Keratinocyte (primary cell): ENCODE results near the gene RASEF. TPM values are rescaled to one million over a fixed set of nuclear protein-coding genes. Genes with fewer than 3 reads are reported as not detected.

ENCODE experiments used
- DNase-seq: peaks from one replicate; pipeline ENCODE4 v3.0.0-alpha.2; 2011; ENCODE audit warnings: low read depth, missing footprints, low spot score
- FAIRE-seq: peaks from 2 replicates; lab custom pipeline; 2011; peaks lifted over from hg19 to GRCh38; lab: Jason Lieb, UNC
- H2AFZ ChIP-seq: 2 replicates; pipeline ENCODE4 v1.6.0; 2012; ENCODE audit warnings: low read length, control low read depth, inconsistent platforms; ENCODE audit not compliant: control insufficient read depth
- H3K27ac ChIP-seq: 2 replicates; pipeline ENCODE4 v1.5.1; 2011; ENCODE audit warnings: low read length; ENCODE audit not compliant: control insufficient read depth, insufficient read depth
- H3K27me3 ChIP-seq: 3 replicates; pipeline ENCODE4 v1.6.0; 2011; ENCODE audit warnings: low read length; ENCODE audit not compliant: control insufficient read depth, insufficient read depth; ENCODE audit errors: extremely low read depth
- H3K36me3 ChIP-seq, 2 experiments: 2 replicates in 1 of 2; 3 replicates in 1 of 2; pipeline ENCODE4 v1.5.1; 2011; ENCODE audit warnings: low read length in 2 of 2, mild to moderate bottlenecking in 1 of 2; ENCODE audit not compliant: control insufficient read depth in 2 of 2, insufficient read depth in 2 of 2; ENCODE audit errors: extremely low read depth in 1 of 2
- H3K4me1 ChIP-seq: 3 replicates; pipeline ENCODE4 v1.5.1; 2011; ENCODE audit warnings: low read length; ENCODE audit not compliant: control insufficient read depth, insufficient read depth; ENCODE audit errors: extremely low read depth
- H3K4me2 ChIP-seq: 3 replicates; pipeline ENCODE4 v1.6.0; 2011; ENCODE audit warnings: low read depth, low read length; ENCODE audit not compliant: control insufficient read depth, insufficient read depth; ENCODE audit errors: extremely low read depth
- H3K4me3 ChIP-seq, 3 experiments: fragments of 200-600 bp in 1 of 3; sonication (generic) in 1 of 3; 2 replicates in 2 of 3; 3 replicates in 1 of 3; pipeline ENCODE4 v1.5.1; 2011 to 2016; ENCODE audit warnings: low read length in 3 of 3, mild to moderate bottlenecking in 3 of 3, control low read depth in 2 of 3, inconsistent platforms in 1 of 3, low read depth in 1 of 3, mixed read lengths in 1 of 3, mixed run types in 1 of 3, moderate library complexity in 1 of 3; ENCODE audit not compliant: control insufficient read depth in 2 of 3, insufficient read depth in 2 of 3; ENCODE audit errors: extremely low read depth in 1 of 3
- H3K79me2 ChIP-seq: 2 replicates; pipeline ENCODE4 v1.6.0; 2012; ENCODE audit warnings: low read length; ENCODE audit not compliant: control insufficient read depth, insufficient read depth
- H3K9ac ChIP-seq: 3 replicates; pipeline ENCODE4 v1.6.0; 2011; ENCODE audit warnings: low read length; ENCODE audit not compliant: control insufficient read depth, insufficient read depth; ENCODE audit errors: extremely low read depth
- H3K9me1 ChIP-seq: 3 replicates; pipeline ENCODE4 v1.6.0; 2011; ENCODE audit warnings: low read length; ENCODE audit not compliant: control insufficient read depth, insufficient read depth; ENCODE audit errors: extremely low read depth
- H3K9me3 ChIP-seq: 2 replicates; pipeline ENCODE4 v1.5.1; 2012; ENCODE audit warnings: low read depth, low read length; ENCODE audit not compliant: control insufficient read depth
- H4K20me1 ChIP-seq: 3 replicates; pipeline ENCODE4 v1.6.0; 2011; ENCODE audit warnings: low read length; ENCODE audit not compliant: control insufficient read depth, insufficient read depth; ENCODE audit errors: extremely low read depth
- EZH2 ChIP-seq: IDR thresholded peaks from one replicate; pipeline ENCODE4 v1.6.1; 2012; ENCODE audit warnings: inconsistent platforms, mild to moderate bottlenecking, low read length, moderate library complexity
- dilution Hi-C: fragments of 300-500 bp; cut with MboI; formaldehyde crosslinking; loops from one replicate; pipeline ENCODE4 v1.7.0; 2020; ENCODE audit warnings: low sequenced_read_pairs; ENCODE audit not compliant: extremely low pct_ligation_motif_present
- polyA plus RNA-seq, 5 experiments: library from polyadenylated mRNA; depleted of rRNA in 3 of 5; stranded (reverse) in 3 of 5; stranded (forward) in 1 of 5; unstranded in 1 of 5; fragments of >200 nt; gene quantifications; 1 replicate in 1 of 5; 2 replicates in 3 of 5; 3 replicates in 1 of 5; pipeline versions ENCODE4 v1.2.1 to v1.2.3, GENCODE V29; 2011 to 2012; ENCODE audit warnings: missing spikeins in 2 of 5, low read depth in 1 of 5, low replicate concordance in 1 of 5
- TF ChIP-seq, protein P1 (sequence below), 3 experiments: IDR thresholded peaks in 1 of 3; conservative IDR thresholded peaks in 1 of 3; optimal IDR thresholded peaks in 1 of 3; 2 replicates in 2 of 3; 3 replicates in 1 of 3; pipeline versions ENCODE3 to v1.5.1; 2011; ENCODE audit warnings: low read length in 3 of 3, mild to moderate bottlenecking in 3 of 3, moderate library complexity in 2 of 3, control low read depth in 1 of 3, inconsistent platforms in 1 of 3; ENCODE audit not compliant: insufficient read depth in 2 of 3; ENCODE audit errors: extremely low read depth in 1 of 3

RASEF gene
- polyA plus RNA-seq, 1 donor (not counting 4 experiments of a cell fraction or from before 2014, with no cell fraction given): 0.28 TPM

DNA sequence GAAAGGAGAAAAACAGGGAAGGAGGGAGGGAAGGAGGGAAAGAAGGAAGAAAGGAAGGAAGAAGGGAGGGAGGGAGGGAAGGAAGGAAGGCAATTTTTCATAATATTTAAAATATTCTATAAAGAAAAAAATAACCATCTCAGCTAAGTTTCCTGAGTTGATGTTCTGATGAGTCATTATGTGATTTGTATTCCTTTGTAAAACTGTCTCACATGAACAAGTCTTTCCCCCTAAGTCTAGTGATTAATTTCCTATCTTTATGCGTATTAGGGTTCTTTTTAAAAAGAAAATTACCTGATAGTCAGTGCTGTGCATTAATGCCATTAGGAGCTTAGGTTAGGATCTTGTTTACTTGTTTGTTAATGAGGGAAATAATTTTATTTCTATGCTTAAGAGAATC is 94.1 kb downstream of the RASEF start:
- DNase-seq (no peak), FAIRE-seq (no peak)
- dilution Hi-C loops: no loop called here
- H3K9ac ChIP-seq: no peak overlapping the region
- H3K4me1 ChIP-seq: no peaks in the 10 kb centered on the region
- no peaks in the 10 kb centered on the region for H3K9me3 ChIP-seq
- H3K27ac ChIP-seq: no peak overlapping the region
- H3K79me2 ChIP-seq: no peaks in the 10 kb centered on the region
- H3K4me2 ChIP-seq: no peak overlapping the region
- H3K27me3 ChIP-seq: no peaks in the 10 kb centered on the region
- TF ChIP-seq, protein P1, sequence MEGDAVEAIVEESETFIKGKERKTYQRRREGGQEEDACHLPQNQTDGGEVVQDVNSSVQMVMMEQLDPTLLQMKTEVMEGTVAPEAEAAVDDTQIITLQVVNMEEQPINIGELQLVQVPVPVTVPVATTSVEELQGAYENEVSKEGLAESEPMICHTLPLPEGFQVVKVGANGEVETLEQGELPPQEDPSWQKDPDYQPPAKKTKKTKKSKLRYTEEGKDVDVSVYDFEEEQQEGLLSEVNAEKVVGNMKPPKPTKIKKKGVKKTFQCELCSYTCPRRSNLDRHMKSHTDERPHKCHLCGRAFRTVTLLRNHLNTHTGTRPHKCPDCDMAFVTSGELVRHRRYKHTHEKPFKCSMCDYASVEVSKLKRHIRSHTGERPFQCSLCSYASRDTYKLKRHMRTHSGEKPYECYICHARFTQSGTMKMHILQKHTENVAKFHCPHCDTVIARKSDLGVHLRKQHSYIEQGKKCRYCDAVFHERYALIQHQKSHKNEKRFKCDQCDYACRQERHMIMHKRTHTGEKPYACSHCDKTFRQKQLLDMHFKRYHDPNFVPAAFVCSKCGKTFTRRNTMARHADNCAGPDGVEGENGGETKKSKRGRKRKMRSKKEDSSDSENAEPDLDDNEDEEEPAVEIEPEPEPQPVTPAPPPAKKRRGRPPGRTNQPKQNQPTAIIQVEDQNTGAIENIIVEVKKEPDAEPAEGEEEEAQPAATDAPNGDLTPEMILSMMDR (optimal IDR thresholded peaks at IDR 0.05 in 1 of 3, IDR thresholded peaks at IDR 0.05 in 1 of 3, conservative IDR thresholded peaks at IDR 0.05 in 1 of 3; ENCODE audit: extremely low read depth in 1 of 3, insufficient read depth in 2 of 3, low read length in 3 of 3): no peak
- no peaks in the 10 kb centered on the region for H4K20me1 ChIP-seq
- no peaks in the 10 kb centered on the region for H3K36me3 ChIP-seq
- no peak overlapping the region for H2AFZ ChIP-seq
- H3K4me3 ChIP-seq: no peak overlapping the region
- H3K9me1 ChIP-seq: no peaks in the 10 kb centered on the region

GRCh38 chr9:82968388-82968787 is 94.6 kb downstream of the RASEF start:
- H3K9ac ChIP-seq: no peak overlapping the region
- TF ChIP-seq, protein P1 (optimal IDR thresholded peaks at IDR 0.05 in 1 of 3, IDR thresholded peaks at IDR 0.05 in 1 of 3, conservative IDR thresholded peaks at IDR 0.05 in 1 of 3; ENCODE audit: extremely low read depth in 1 of 3, insufficient read depth in 2 of 3, low read length in 3 of 3): no peak
- TF ChIP-seq EZH2: no peak
- H3K4me2 ChIP-seq: no peak overlapping the region
- no peaks in the 10 kb centered on the region for H4K20me1 ChIP-seq
- H3K79me2 ChIP-seq: no peaks in the 10 kb centered on the region
- no peaks in the 10 kb centered on the region for H3K36me3 ChIP-seq
- H3K4me3 ChIP-seq: no peak overlapping the region
- no peaks in the 10 kb centered on the region for H3K9me1 ChIP-seq
- no peak overlapping the region for H3K27ac ChIP-seq
- H3K9me3 ChIP-seq: no peaks in the 10 kb centered on the region
- no peaks in the 10 kb centered on the region for H3K4me1 ChIP-seq
- FAIRE-seq (no peak), DNase-seq (no peak)
- dilution Hi-C loops: no loop called here
- no peak overlapping the region for H2AFZ ChIP-seq
- H3K27me3 ChIP-seq: no peaks in the 10 kb centered on the region
